NCI-H187 (cell line): Measurements from ENCODE around the gene NCAM1.
A peak's percentile ranks its signal among the peaks of the same experiment; 100 is the strongest.

Experiments
- DNase-seq, 2 experiments: peaks; one replicate each; lab custom pipeline; 2025; lab: John Stamatoyannopoulos, UW

NCAM1 gene

GRCh38 chr11:113314065-113314388 is 352.8 kb downstream of the NCAM1 start:
- no peak for DNase-seq

GRCh38 chr11:113314389-113315301 is 353.4 kb downstream of the NCAM1 start, which contains the start of gene TTC12:
Gene TTC12 (plus strand): TSS chr11:113314583. CDS start chr11:113316258, 1,675 bp downstream.
- peak; percentile 48 to 79 for DNase-seq

GRCh38 chr11:113315811-113316210 is 354.6 kb downstream of the NCAM1 start:
- no peak for DNase-seq

DNA sequence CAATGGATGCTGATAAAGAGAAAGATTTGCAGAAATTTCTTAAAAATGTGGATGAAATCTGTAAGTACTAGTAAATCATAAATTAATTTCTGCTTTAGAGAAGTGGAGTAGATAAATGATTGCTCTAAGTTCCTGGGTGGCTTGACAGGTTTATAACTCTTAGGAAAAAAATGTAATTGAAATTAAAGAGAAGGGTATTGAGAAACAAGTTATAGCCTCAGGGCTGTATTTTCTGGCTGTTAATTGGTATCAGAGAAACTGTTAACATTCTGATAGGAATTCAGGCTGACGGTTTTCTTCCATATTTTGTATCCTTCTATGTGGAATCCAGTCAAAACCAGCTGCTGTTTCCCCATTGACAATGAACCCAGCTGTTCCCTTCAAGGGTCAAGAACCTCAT is 355.0 kb downstream of the NCAM1 start:
- no peak for DNase-seq

- peak; percentile 23 to 45 for DNase-seq
These were observed 356.1 kb downstream of the NCAM1 start for GRCh38 chr11:113317339-113317738.

GRCh38 chr11:113319085-113319484 is 357.9 kb downstream of the NCAM1 start:
- DNase-seq = no peak

DNA sequence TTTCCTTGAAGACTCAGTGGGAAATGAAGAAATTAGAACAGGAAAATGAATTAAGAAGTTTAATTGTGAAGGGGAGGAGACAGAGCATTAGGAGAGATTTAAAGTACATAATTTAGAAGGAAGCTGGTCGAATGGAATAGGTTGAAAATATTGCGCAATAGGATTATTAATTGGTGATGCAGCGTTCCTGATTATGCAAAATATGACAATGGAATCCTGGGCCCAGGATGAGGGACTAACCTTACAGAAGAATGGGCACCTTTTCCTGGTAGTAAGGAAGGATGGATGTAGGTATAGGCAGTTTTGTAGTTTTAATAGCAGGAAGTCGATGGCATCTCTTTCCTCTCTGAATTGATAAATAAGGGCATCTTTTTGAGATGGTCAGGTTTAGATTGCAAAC is 360.9 kb downstream of the NCAM1 start:
- DNase-seq = no peak

GRCh38 chr11:113324250-113324649 is 363.0 kb downstream of the NCAM1 start:
- DNase-seq = no peak
